CD14-positive monocyte (primary cell): ENCODE results near the gene MBD5. TPM values are rescaled to one million over a fixed set of nuclear protein-coding genes. Genes with fewer than 3 reads are reported as not detected.
A peak's percentile ranks its signal among the peaks of the same experiment; 100 is the strongest.

ENCODE experiments used
- DNase-seq, 3 donors: peaks; one replicate each; pipeline ENCODE4 v3.0.0-alpha.2; 2011 to 2022
- H2AFZ ChIP-seq: 2 replicates; pipeline ENCODE4 v1.6.0; 2012; ENCODE audit warnings: mild to moderate bottlenecking, low read depth, low read length, inconsistent platforms; ENCODE audit not compliant: insufficient read depth, poor library complexity, severe bottlenecking
- H3K27ac ChIP-seq, 2 donors: 1 replicate in 1 of 2; 2 replicates in 1 of 2; pipeline ENCODE4 v1.5.1; 2012 to 2013; ENCODE audit warnings: low read length in 2 of 2, control low read depth in 1 of 2, inconsistent platforms in 1 of 2, low read depth in 1 of 2, mild to moderate bottlenecking in 1 of 2
- H3K27me3 ChIP-seq, 2 donors: one replicate each; pipeline versions ENCODE4 v1.6.0 to v1.6.1; 2011 to 2013; ENCODE audit warnings: low read length in 2 of 2; ENCODE audit not compliant: control insufficient read depth in 2 of 2, insufficient read depth in 2 of 2
- H3K36me3 ChIP-seq, 2 donors: replicated peaks in 1 of 2; 1 replicate in 1 of 2; 2 replicates in 1 of 2; pipeline versions ENCODE4 v1.5.1 to v1.6.1; 2012 to 2013; ENCODE audit warnings: low read length in 2 of 2, control low read depth in 1 of 2, inconsistent platforms in 1 of 2, mild to moderate bottlenecking in 1 of 2; ENCODE audit not compliant: insufficient read depth in 2 of 2, control insufficient read depth in 1 of 2
- H3K4me1 ChIP-seq, 2 donors: 1 replicate in 1 of 2; 2 replicates in 1 of 2; pipeline versions ENCODE4 v1.5.1 to v1.6.1; 2012 to 2013; ENCODE audit warnings: low read length in 2 of 2, control low read depth in 1 of 2, inconsistent platforms in 1 of 2, mild to moderate bottlenecking in 1 of 2, moderate library complexity in 1 of 2; ENCODE audit not compliant: insufficient read depth in 2 of 2, control insufficient read depth in 1 of 2
- H3K4me2 ChIP-seq: replicated peaks from 2 replicates; pipeline ENCODE3; 2012; ENCODE audit warnings: low read length, moderate library complexity, mild to moderate bottlenecking; ENCODE audit not compliant: poor library complexity, severe bottlenecking; ENCODE audit errors: extremely low read depth
- H3K4me3 ChIP-seq, 3 experiments: fragments of 200-600 bp in 1 of 3; sonication (generic) in 1 of 3; replicated peaks in 1 of 3; 1 replicate in 2 of 3; 2 replicates in 1 of 3; pipeline ENCODE4 v1.5.1; 2011 to 2013; ENCODE audit warnings: low read length in 3 of 3, mild to moderate bottlenecking in 3 of 3, control low read depth in 2 of 3, low read depth in 2 of 3, inconsistent platforms in 1 of 3, moderate library complexity in 1 of 3
- H3K79me2 ChIP-seq: 2 replicates; pipeline ENCODE4 v1.6.0; 2012; ENCODE audit warnings: mild to moderate bottlenecking, control low read depth, inconsistent platforms, low read length, moderate library complexity; ENCODE audit not compliant: insufficient read depth
- H3K9ac ChIP-seq: 2 replicates; pipeline ENCODE4 v1.6.0; 2017; ENCODE audit warnings: low read length, mild to moderate bottlenecking; ENCODE audit not compliant: insufficient read depth, poor library complexity, severe bottlenecking
- H3K9me3 ChIP-seq, 2 donors: replicated peaks in 1 of 2; 1 replicate in 1 of 2; 2 replicates in 1 of 2; pipeline versions ENCODE4 v1.5.1 to v1.6.1; 2012 to 2013; ENCODE audit warnings: low read length in 2 of 2, control low read depth in 1 of 2; ENCODE audit not compliant: control insufficient read depth in 1 of 2, insufficient read depth in 1 of 2
- H4K20me1 ChIP-seq: 2 replicates; pipeline ENCODE4 v1.6.0; 2012; ENCODE audit warnings: mild to moderate bottlenecking, low read length, control low read depth, moderate library complexity; ENCODE audit not compliant: insufficient read depth
- H3K27ac Mint-ChIP-seq, 7 donors: one replicate each; pipeline ENCODE4 v1.8.0; 2020; ENCODE audit warnings: mild to moderate bottlenecking in 7 of 7, mixed read lengths in 7 of 7, moderate library complexity in 6 of 7, inconsistent platforms in 2 of 7
- H3K27me3 Mint-ChIP-seq, 3 donors: one replicate each; pipeline ENCODE4 v1.8.0; 2021 to 2022; ENCODE audit warnings: low read depth in 3 of 3, mild to moderate bottlenecking in 3 of 3, mixed read lengths in 3 of 3, moderate library complexity in 3 of 3, inconsistent platforms in 1 of 3
- H3K36me3 Mint-ChIP-seq, 2 donors: one replicate each; pipeline ENCODE4 v1.8.0; 2020; ENCODE audit warnings: mixed read lengths in 2 of 2, inconsistent platforms in 1 of 2, mild to moderate bottlenecking in 1 of 2
- H3K4me1 Mint-ChIP-seq: one replicate; pipeline ENCODE4 v1.8.0; 2020; ENCODE audit warnings: mild to moderate bottlenecking, mixed read lengths
- H3K4me3 Mint-ChIP-seq, 2 donors: one replicate each; pipeline ENCODE4 v1.8.0; 2020; ENCODE audit warnings: mild to moderate bottlenecking in 2 of 2, mixed read lengths in 2 of 2, moderate library complexity in 1 of 2
- H3K9me3 Mint-ChIP-seq, 7 donors: one replicate each; pipeline ENCODE4 v1.8.0; 2020 to 2022; ENCODE audit warnings: mixed read lengths in 7 of 7, mild to moderate bottlenecking in 6 of 7, moderate library complexity in 6 of 7, inconsistent platforms in 2 of 7
- WGBS: methylation state at CpG from one replicate; pipeline ENCODE4 v1.1.5; 2013; ENCODE audit warnings: missing lambda C conversion rate; ENCODE audit not compliant: insufficient coverage; 5-methylcytosine and 5-hydroxymethylcytosine counted together
- intact Hi-C, 2 donors: fragments of 100-400 bp; cut with micrococcal nuclease; formaldehyde crosslinking; loops; one replicate each; pipeline versions ENCODE4 v1.15.0 to v1.15.1; 2023
- polyA plus RNA-seq, 3 donors: library from polyadenylated mRNA; depleted of rRNA in 1 of 3; unstranded in 2 of 3; stranded (reverse) in 1 of 3; fragments of 300-500 nt in 2 of 3; fragments of >200 nt in 1 of 3; fragmentation: Illumina TruSeq in 2 of 3; gene quantifications; 1 replicate in 2 of 3; 2 replicates in 1 of 3; pipeline ENCODE4 v1.2.3, GENCODE V29; 2012 to 2021
- TF ChIP-seq, protein P1 (sequence below): fragments of 200-600 bp; IDR thresholded peaks from one replicate; pipeline ENCODE4 v1.8.0; 2022; ENCODE audit warnings: antibody characterized with exemption, mild to moderate bottlenecking

Gene MBD5
- polyA plus RNA-seq, 3 donors: 2.3 to 5.7 (median 3.5) TPM

DNA sequence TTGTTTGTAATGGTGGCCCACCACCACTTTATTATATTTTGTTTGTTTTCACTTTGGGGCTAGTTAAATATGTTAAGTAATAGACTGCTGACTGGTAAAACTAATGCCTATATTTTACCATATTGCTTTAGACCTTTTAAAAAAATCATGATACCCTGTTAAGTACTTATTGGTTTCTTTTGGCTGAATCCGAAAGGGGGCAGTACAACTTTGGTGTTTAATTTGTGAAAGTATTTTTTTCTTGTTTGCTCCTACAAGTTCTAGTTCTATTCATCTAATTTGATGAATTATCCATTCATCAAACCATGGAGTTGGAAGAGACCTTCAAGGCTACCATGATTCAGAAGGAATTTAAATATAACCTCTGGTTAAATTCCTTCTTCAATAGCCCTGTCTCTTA, 147.0 kb downstream of the MBD5 start:
- H3K36me3 ChIP-seq: no peaks in the 10 kb centered on the region
- H3K4me2 ChIP-seq: no peak overlapping the region
- no peak overlapping the region for H3K27ac ChIP-seq
- H3K4me3 ChIP-seq: no peak overlapping the region
- H3K27me3 ChIP-seq: no peaks in the 10 kb centered on the region
- intact Hi-C loops: no loop called here
- Mint-ChIP-seq H3K9me3 (peaks cover 2 to 24% (median 18%) of the 10 kb centered on the region in 7 donors), H3K27me3 (peaks cover 0 to 1% (median 0%) of the 10 kb centered on the region in 3 donors), H3K27ac (no peak overlapping the region), H3K36me3 (peaks cover 3 to 7% of the 10 kb centered on the region in 2 donors), H3K4me1 (no peaks in the 10 kb centered on the region), H3K4me3 (no peak overlapping the region)
- no peaks in the 10 kb centered on the region for H4K20me1 ChIP-seq
- H3K79me2 ChIP-seq: no peaks in the 10 kb centered on the region
- no peak for DNase-seq
- H3K9ac ChIP-seq: no peak overlapping the region
- peaks cover 16 to 17% of the 10 kb centered on the region in 2 donors for H3K9me3 ChIP-seq
- no CpG with 5 or more reads among the region's 1 CpG for WGBS
- H2AFZ ChIP-seq: no peak overlapping the region
- TF ChIP-seq, protein P1, sequence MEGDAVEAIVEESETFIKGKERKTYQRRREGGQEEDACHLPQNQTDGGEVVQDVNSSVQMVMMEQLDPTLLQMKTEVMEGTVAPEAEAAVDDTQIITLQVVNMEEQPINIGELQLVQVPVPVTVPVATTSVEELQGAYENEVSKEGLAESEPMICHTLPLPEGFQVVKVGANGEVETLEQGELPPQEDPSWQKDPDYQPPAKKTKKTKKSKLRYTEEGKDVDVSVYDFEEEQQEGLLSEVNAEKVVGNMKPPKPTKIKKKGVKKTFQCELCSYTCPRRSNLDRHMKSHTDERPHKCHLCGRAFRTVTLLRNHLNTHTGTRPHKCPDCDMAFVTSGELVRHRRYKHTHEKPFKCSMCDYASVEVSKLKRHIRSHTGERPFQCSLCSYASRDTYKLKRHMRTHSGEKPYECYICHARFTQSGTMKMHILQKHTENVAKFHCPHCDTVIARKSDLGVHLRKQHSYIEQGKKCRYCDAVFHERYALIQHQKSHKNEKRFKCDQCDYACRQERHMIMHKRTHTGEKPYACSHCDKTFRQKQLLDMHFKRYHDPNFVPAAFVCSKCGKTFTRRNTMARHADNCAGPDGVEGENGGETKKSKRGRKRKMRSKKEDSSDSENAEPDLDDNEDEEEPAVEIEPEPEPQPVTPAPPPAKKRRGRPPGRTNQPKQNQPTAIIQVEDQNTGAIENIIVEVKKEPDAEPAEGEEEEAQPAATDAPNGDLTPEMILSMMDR: no peak
- H3K4me1 ChIP-seq: no peaks in the 10 kb centered on the region

DNA sequence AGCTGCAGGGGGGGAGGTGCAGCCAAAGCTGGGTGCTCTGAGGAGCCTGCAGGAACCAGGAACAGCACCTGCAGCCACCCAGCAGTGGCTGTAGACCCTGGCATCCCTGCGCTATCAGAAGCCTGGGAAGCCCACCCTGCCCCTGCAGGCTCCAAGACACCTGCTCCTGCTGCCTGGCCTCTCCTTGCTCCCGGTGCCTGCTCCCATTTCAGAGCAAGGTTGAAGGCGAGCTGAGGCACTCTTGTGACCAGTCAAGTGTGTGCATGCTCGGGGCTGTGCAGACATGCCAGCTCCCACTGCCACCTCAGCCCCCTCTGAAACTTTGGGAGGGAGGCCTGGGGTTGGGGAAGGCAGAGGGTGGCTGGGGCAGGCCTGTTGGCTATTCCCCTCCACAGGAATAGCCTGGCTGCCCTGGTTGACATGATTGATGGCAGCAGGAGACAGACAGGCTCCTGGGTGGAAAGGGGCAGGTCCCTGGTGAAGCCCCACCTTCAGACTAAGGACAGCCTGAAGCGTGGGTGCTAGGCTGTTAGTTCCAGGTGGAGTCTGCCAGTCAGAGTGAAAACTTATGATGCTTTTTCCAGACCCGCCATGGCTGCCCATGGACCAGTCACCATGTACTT, 151.4 kb downstream of the MBD5 start:
- Histone ChIP-seq H3K27ac (no peak overlapping the region), H3K9me3 (peaks cover 20 to 24% of the 10 kb centered on the region in 2 donors), H3K4me2 (no peak overlapping the region), H3K4me3 (no peak overlapping the region), H3K9ac (no peak overlapping the region), H3K36me3 (no peaks in the 10 kb centered on the region), H3K79me2 (no peaks in the 10 kb centered on the region), H2AFZ (no peak overlapping the region), H3K4me1 (no peaks in the 10 kb centered on the region), H4K20me1 (no peaks in the 10 kb centered on the region), H3K27me3 (no peaks in the 10 kb centered on the region)
- no peak overlapping the region for H3K27ac Mint-ChIP-seq
- H3K4me3 Mint-ChIP-seq: no peak overlapping the region
- WGBS: 98% methylated on average over 4 of the region's 6 CpGs
- intact Hi-C loops: no loop called here
- H3K4me1 Mint-ChIP-seq: no peaks in the 10 kb centered on the region
- H3K27me3 Mint-ChIP-seq: no peaks in the 10 kb centered on the region
- peaks cover 3 to 8% of the 10 kb centered on the region in 2 donors for H3K36me3 Mint-ChIP-seq
- TF ChIP-seq, protein P1: no peak
- peaks cover 4 to 30% (median 18%) of the 10 kb centered on the region in 7 donors for H3K9me3 Mint-ChIP-seq
- peak in 1 of 3 donors; percentile 3 for DNase-seq
